Posterior vena cava (tissue), 2 donors: ENCODE results near the gene SCML1. TPM values are rescaled to one million over a fixed set of nuclear protein-coding genes. Genes with fewer than 3 reads are reported as not detected.
A peak's percentile ranks its signal among the peaks of the same experiment; 100 is the strongest.

Experiments
- DNase-seq: peaks from one replicate; pipeline ENCODE4 v3.0.0-alpha.2; 2020; ENCODE audit warnings: low spot score
- intact Hi-C, 2 donors: fragments of 100-400 bp; cut with DNase I; formaldehyde crosslinking; loops; one replicate each; pipeline versions ENCODE4 v1.14.1 to v1.14.2; 2022 to 2023
- long read RNA-seq, 2 donors: library from polyadenylated mRNA; unstranded; transcript quantifications; one replicate each; pipeline ENCODE4 v2.0.0, GENCODE V29; 2020 to 2021
- total RNA-seq, 2 donors: library from RNA; stranded (reverse); fragmentation: NEBNext Ultra II Directional; extraction: Animal tissue kit (Norgen Biotek cat#: 25700); gene quantifications; one replicate each; pipeline ENCODE4 v1.2.1, GENCODE V29; 2021
- donor health status: DM: yes; HTN: yes; CAD: no.
- donor health status: DM: yes; HTN: yes; CAD: no.

SCML1 gene
- 10 to 100 TPM; 10.5 to 12.7 TPM for total RNA-seq
- long read RNA-seq, donor 1, partial matches to known transcripts: 1 of 3 reads
- long read RNA-seq, donor 1, other reads (novel, unspliced or antisense): 1 of 3 reads
- long read RNA-seq, donor 2, transcript SCML1-204 (6 exons, 2,704 nt): minor isoform, 7 of 25 reads
- long read RNA-seq, donor 2, transcript SCML1-203 (6 exons, 2,679 nt): major isoform, 10 of 25 reads
- long read RNA-seq, donor 2, partial matches to known transcripts: 0 of 25 reads
- long read RNA-seq, donor 2, other reads (novel, unspliced or antisense): 7 of 25 reads

DNA sequence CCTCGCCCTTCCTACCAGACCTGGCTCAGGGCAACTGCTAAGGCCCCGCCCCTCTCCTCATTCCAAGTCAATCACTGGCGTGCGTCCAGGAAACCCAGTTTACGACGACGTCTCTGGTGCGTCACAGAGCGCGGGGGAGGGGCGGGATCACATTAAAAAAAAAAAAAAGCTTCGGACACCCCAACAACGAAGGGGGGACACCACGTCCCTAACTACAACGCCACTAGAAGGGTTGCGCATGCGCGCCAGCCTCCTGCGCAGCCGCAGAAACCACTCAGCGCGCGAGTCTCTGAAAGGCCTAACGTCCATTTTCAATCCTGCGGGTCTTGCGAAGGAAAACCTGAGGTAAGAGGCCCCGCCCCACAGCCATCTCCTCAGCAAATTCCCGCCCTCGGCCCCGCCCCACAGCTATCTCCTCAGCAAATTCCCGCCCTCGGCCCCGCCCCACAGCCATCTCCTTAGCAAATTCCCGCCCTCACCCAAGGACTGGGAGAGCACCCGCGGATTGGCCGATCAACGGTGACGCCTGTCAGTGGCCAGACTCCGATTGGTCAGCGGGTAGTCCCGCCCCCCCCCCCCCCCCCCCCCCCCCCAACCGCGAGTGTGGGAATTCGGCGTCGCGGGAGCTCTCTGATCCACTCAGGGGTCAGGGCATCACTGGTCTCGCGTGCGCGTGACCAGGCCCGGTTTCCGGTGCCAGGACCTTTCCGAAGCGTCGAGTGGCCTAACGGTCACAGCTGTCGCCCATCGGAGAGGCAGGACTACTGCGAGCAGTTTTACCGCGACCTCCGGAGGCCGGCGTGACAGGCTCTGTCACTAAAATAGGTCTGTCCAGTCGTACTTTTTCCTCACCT, at the start of gene SCML1:
SCML1 (plus strand) TSS at position 638 of the 854 bp plus-strand sequence. CDS start 6,694 bp downstream, outside the sequence.
- intact Hi-C loops: no loop called here
- DNase-seq: peak; percentile 99

DNA sequence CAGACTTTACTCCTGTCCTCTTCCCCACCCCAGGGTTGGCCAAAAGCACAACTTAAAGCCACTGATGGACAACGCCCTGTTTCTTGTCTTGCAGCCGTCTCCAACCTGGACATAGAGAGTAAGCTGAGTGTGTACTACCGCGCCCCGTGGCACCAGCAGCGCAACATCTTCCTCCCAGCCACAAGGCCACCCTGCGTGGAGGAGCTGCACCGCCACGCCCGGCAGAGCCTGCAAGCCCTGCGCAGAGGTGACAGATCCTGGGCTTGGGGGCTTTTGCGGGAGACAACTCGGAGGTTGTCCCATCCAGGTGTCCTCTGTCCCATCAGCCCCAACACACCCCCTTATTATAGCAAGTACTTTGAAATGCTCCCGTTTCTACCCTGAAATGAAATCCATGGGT, 49.6 kb upstream of the SCML1 start:
- intact Hi-C loops: no loop called here
- no peak for DNase-seq

- no peak for DNase-seq
- intact Hi-C loops: loop anchor here in 1 of 2 donors (5.0 kb wide), 1 partner anchor 448 kb away; no protein-coding TSS in a partner anchor
Measured at GRCh38 chrX:17689971-17690409, 47.3 kb upstream of the SCML1 start.

DNA sequence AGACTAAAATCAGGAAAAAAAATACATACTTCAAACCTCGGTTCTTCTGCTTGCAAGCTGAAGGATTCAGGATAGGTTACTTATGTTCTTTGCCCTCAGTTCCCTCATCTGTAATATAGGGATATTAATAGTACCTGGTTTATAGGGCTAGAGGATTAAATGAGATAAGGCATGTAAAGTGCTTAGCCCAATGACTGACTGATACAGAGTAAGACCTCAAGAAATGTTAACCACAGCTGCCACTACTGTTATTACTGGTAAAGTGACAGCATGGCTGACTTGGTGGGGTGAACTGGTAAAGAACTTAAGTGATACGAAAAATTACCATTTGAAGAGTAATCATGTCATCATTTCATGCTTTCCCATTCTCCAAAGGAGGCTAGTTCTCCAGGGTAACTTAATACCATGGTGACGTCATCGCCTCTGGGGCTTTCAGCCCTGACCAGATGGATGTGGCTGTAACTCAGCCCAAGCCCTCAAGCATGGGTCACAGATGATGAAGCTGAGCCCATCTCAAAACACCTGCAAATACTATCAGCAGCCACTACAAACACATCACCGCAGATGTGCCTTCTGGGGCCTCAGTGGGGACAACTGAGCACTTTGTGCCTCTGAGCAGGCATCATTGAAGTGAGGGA, 44.5 kb upstream of the SCML1 start:
- DNase-seq: no peak
- intact Hi-C loops: loop anchor here in 1 of 2 donors (5.0 kb wide), 1 partner anchor 451 kb away; no protein-coding TSS in a partner anchor

DNA sequence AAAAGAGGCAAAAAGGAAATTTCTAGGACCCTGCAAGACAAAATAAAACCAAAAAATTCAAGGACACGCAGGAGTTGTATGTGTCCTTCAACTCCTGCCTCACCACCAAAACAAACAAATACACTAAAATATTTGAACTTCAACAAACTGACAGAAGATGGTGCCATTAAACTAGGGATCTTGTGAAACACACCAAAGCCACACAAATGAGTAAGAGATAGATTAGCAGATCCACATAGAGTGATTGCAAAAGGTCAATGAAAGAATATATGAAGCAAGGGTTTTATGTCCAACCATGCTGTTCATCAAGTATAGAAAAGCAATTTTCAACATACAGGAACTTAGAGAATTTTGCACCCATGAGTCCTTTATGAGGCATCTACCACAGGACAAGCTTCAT, 40.1 kb upstream of the SCML1 start:
- intact Hi-C loops: loop anchor here in 1 of 2 donors (2.0 kb wide), 1 partner anchor 18 kb away; no protein-coding TSS in a partner anchor
- no peak for DNase-seq

DNA sequence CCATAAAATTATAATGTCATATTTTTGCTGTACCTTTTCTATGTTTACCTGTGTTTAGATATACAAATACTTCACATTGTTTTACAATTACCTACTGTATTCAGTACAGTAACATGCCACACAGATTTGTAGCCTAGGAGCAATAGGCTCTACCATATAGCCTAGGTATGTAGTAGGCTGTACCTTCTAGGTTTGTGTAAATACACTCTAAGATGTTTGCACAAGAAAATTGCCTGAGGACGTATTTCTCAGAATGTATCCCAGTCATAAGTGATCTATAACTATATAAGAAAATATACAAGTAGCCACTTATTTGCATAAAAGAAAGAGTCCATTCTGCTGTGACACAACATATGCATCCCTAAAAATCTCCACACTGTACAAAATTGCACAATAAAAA, 36.3 kb upstream of the SCML1 start:
- DNase-seq: no peak
- intact Hi-C loops: no loop called here

DNA sequence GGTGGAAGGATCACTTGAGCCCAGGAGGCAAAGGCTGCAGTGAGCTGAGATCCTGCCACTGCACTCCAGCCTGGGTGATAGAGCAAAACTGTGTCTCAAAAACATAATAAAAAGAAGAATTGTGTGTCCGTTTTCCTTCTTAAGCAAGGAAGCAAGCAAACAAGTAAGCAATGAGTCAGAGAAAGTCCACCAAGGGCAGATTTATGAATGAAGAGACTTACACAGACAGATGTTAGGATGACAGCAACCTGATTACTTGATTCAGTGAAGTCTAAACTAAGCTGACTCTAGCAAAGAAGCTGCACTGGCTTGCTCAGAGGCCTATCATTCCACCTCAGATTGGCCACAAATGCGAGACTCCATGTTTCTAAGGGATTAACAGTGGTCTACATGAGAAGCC, 34.1 kb upstream of the SCML1 start:
- intact Hi-C loops: no loop called here
- no peak for DNase-seq

GRCh38 chrX:17705211-17705610, 32.1 kb upstream of the SCML1 start:
- intact Hi-C loops: no loop called here
- no peak for DNase-seq

DNA sequence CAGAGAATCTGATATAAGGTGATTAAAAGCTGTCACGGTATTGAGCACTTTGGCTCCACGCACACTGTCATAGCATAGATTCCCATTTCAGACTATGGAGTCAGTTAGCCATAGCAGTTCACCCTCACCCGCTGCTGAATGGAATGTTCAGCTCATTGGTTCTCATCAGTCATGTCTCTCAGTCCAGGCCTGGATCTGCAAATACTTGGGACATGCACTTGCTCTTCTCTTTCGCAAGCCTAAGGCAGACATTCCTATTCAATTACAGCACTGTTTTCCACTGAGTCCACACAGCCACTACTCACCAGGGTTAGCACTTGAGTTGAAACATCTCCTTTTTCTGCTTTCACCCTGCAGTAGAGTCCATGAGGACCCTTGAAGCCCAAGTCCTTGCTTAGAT, 30.6 kb upstream of the SCML1 start:
- no peak for DNase-seq
- intact Hi-C loops: no loop called here

DNA sequence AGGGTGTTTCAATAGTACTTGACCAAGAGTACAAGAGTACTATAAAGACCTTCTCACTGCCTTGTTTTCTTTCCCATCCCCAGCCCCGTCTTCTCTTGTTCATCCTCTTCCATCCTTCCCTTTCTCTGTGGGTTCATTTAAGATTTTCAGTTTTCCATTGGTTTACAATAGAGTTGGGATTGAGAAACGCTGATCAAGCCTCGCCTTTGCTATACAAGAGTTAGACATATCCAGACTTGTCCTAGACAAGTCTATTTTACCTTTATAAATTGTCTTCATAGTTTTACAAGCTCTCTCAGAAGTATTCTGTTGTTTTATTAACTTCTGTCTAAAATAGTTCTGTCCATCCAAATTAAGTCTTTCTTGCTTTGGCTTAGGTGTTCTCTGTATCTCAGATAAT, 29.6 kb upstream of the SCML1 start:
- DNase-seq: no peak
- intact Hi-C loops: no loop called here

DNA sequence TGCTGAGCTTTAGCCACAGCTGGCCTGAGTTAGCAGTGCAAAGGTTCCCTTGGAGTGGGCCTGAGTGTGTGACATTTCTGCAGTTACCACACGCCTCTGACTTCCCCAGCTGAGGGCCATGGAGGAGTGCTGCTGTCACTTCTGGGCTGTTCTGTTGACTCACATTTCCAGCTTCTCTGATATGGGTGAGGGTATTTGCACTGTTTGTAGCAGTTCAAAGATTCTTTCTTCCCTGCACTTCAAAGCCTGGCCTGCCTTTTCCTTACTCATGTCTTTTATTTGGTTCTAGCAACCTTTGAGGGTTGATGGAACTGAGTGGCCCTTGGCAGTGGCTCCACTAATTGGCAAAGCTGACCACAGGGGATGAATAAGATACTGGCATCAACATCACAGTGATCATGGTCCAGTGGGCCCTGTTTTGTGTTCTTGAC, 26.4 kb upstream of the SCML1 start:
- intact Hi-C loops: no loop called here
- DNase-seq: no peak

DNA sequence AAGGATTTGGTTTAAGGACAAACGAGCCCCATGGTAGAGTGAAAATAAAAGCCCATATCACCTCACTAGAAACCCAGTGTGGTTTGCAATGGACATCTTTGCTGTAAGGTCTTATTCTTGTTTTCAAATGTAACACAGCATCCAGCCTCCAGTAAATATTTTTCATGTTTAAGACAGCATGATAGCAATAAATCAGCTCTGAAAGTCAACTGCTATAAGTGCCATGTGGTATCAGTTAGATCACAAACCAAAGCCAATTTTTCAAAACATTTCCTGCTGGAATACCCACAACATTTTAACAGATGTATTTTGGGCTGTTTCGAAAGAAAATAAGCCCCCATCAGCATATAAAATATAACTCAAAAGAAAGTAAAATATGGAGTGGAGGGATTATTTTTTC, 24.0 kb upstream of the SCML1 start:
- intact Hi-C loops: no loop called here
- DNase-seq: no peak

DNA sequence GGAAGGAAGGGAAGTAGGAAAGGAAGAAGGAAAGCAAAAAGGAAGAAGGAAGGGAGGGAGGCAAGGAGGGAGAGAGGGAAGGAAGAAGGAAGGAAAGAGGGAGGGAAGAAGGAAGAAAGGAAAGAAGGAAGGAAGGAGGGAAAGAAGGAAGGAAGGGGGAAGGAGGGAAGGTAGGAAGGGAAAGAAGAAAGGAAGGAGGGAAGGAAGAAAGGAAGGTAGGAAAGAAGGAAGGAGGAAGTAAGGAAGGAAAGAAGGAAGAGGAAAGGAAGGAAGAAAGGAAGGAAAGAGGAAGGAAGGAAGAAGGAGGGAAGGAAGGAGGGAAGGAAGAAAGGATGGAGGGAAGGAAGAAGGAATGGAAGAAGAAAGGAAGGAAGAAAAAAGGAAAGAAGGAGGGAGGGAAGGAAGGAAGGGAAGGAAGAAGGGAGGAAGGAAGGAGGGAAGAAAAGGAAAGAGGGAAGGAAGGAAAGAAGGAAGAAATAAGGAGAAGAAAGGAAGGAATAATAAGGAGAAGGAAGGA, 18.6 kb upstream of the SCML1 start:
- intact Hi-C loops: no loop called here
- no peak for DNase-seq

GRCh38 chrX:17719711-17720110, 17.6 kb upstream of the SCML1 start:
- DNase-seq: no peak
- intact Hi-C loops: no loop called here

DNA sequence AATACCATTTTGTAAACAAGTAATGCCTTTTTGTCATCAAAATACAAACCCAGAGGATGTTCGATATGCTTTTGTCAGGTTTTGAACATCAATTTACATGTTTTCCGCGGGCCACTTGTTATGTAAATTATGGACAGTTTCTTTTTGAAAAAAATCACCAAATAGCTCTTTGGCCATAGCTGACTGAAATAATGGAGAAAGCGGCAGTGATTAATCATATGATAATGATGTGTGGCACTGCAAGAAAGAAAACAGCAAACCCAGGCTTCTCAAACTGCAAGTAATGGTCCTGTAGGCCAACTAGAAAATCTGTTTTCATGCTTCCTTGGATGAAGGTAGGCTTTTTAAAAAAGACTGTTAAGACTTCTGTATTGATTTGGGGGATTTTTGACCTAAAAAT, 15.6 kb upstream of the SCML1 start:
- DNase-seq: no peak
- intact Hi-C loops: no loop called here

GRCh38 chrX:17725181-17725580, 12.1 kb upstream of the SCML1 start:
- intact Hi-C loops: no loop called here
- DNase-seq: no peak

- no peak for DNase-seq
- intact Hi-C loops: no loop called here
Measured at GRCh38 chrX:17732138-17732783, 5.0 kb upstream of the SCML1 start.

GRCh38 chrX:17735406-17735805, 1.9 kb upstream of the SCML1 start:
- intact Hi-C loops: no loop called here
- DNase-seq: no peak

- DNase-seq: no peak
- intact Hi-C loops: no loop called here
Measured at GRCh38 chrX:17736478-17736855, 826 bp upstream of the SCML1 start.

DNA sequence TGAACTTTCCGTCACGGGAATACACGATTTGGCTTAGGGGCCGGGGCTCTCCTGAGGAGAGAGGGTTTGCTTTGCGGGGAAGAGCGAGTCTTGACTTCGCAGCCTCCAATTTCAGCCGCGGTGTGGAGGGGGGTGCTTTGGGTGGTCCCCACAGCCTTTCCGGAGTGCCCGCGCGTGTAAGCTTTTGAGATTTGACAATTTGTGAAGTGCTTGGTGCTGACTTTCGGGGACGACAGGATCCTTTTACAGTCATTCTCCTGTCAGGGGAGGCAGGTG, 355 bp downstream of the SCML1 start:
- intact Hi-C loops: no loop called here
- peak; percentile 77 for DNase-seq
